Skeletal muscle tissue (tissue), 4 donors: ENCODE results near the gene HIBCH. TPM values are rescaled to one million over a fixed set of nuclear protein-coding genes. Genes with fewer than 3 reads are reported as not detected.
A peak's percentile ranks its signal among the peaks of the same experiment; 100 is the strongest.
"Not testable (repeated sequence)": the region's sequence is repeated elsewhere in the genome, so short reads cannot be mapped to it uniquely, and the experiment has no call there.

Source experiments
- H3K27ac ChIP-seq: one replicate; pipeline ENCODE4 v1.7.0; 2013; ENCODE audit warnings: mild to moderate bottlenecking, low read depth, low read length, inconsistent platforms
- H3K27me3 ChIP-seq, 3 donors: one replicate each; pipeline ENCODE4 v1.7.0; 2013; ENCODE audit warnings: low read length in 3 of 3; ENCODE audit not compliant: control insufficient read depth in 3 of 3, insufficient read depth in 3 of 3
- H3K36me3 ChIP-seq, 3 donors: one replicate each; pipeline ENCODE4 v1.7.0; 2013; ENCODE audit warnings: low read length in 3 of 3; ENCODE audit not compliant: control insufficient read depth in 3 of 3, insufficient read depth in 3 of 3
- H3K4me1 ChIP-seq, 3 donors: one replicate each; pipeline ENCODE4 v1.7.0; 2013; ENCODE audit warnings: low read length in 3 of 3, mild to moderate bottlenecking in 3 of 3; ENCODE audit not compliant: control insufficient read depth in 3 of 3, insufficient read depth in 3 of 3
- H3K4me3 ChIP-seq, 3 donors: one replicate each; pipeline ENCODE4 v1.7.0; 2013; ENCODE audit warnings: low read length in 3 of 3
- H3K9ac ChIP-seq, 3 donors: one replicate each; pipeline ENCODE4 v1.7.0; 2013; ENCODE audit warnings: low read length in 3 of 3, mild to moderate bottlenecking in 3 of 3, moderate library complexity in 2 of 3, low read depth in 1 of 3
- H3K9me3 ChIP-seq, 3 donors: one replicate each; pipeline ENCODE4 v1.7.0; 2013; ENCODE audit warnings: low read length in 3 of 3; ENCODE audit not compliant: control insufficient read depth in 3 of 3
- total RNA-seq: library from RNA; depleted of rRNA; stranded (reverse); fragments of >200 nt; gene quantifications from one replicate; pipeline ENCODE4 v1.2.3, GENCODE V29; 2014
- donor health status: Osteomylitis.

HIBCH gene
- 26.1 TPM for total RNA-seq

- no peaks in the 10 kb centered on the region for H3K9me3 ChIP-seq
- H3K4me1 ChIP-seq = peaks cover 6 to 22% (median 17%) of the 10 kb centered on the region in 3 donors
- no peaks in the 10 kb centered on the region for H3K36me3 ChIP-seq
- H3K9ac ChIP-seq = peak within 1 kb of the TSS; percentile 74 to 86 (median 80)
- peak within 1 kb of the TSS; percentile 66 for H3K27ac ChIP-seq
- peak within 1 kb of the TSS; percentile 67 to 97 (median 94) for H3K4me3 ChIP-seq
- H3K27me3 ChIP-seq = no peaks in the 10 kb centered on the region
Observed at GRCh38 chr2:190319555-190320498, at the start of gene HIBCH. TSS of gene HIBCH (minus strand) at chr2:190319826. CDS start at chr2:190319750, 76 bp downstream.

GRCh38 chr2:190367091-190367490 lies 47.5 kb upstream of the HIBCH start:
- Histone ChIP-seq H3K9ac (no peak overlapping the region), H3K4me3 (no peak overlapping the region), H3K36me3 (peaks cover 5 to 45% (median 38%) of the 10 kb centered on the region in 3 donors), H3K9me3 (no peaks in the 10 kb centered on the region), H3K4me1 (peaks cover 1 to 2% (median 1%) of the 10 kb centered on the region in 3 donors), H3K27ac (no peak overlapping the region), H3K27me3 (no peaks in the 10 kb centered on the region)

DNA sequence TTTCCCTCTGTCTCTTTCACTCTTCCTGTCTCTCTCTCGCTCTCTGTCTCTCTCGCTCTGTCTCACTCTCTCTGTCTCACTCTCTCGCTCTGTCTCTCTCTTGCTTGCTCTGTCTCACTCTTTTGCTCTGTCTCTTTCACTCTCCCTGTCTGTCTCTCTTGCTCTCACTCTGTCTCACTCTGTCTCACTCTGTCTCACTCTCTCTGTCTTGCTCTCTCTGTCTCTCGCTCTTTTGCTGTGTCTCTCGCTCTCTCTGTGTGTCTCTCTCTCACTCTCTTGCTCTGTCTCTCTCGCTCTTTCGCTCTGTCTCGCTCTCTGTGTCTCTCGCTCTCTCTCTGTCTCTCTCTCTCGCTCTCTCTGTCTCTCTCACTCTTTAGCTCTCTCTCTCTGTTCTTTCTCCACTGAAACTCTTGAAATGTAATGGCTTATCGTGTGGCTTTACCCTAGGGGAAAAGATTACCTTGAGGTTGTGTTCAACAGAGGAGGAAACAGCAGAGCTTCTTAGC lies 46.7 kb upstream of the HIBCH start:
- Histone ChIP-seq H3K9ac (no peak overlapping the region), H3K36me3 (peaks cover 5 to 45% (median 37%) of the 10 kb centered on the region in 3 donors), H3K4me3 (no peak overlapping the region), H3K4me1 (no peaks in the 10 kb centered on the region), H3K27ac (no peak overlapping the region), H3K9me3 (no peaks in the 10 kb centered on the region), H3K27me3 (no peaks in the 10 kb centered on the region)

DNA sequence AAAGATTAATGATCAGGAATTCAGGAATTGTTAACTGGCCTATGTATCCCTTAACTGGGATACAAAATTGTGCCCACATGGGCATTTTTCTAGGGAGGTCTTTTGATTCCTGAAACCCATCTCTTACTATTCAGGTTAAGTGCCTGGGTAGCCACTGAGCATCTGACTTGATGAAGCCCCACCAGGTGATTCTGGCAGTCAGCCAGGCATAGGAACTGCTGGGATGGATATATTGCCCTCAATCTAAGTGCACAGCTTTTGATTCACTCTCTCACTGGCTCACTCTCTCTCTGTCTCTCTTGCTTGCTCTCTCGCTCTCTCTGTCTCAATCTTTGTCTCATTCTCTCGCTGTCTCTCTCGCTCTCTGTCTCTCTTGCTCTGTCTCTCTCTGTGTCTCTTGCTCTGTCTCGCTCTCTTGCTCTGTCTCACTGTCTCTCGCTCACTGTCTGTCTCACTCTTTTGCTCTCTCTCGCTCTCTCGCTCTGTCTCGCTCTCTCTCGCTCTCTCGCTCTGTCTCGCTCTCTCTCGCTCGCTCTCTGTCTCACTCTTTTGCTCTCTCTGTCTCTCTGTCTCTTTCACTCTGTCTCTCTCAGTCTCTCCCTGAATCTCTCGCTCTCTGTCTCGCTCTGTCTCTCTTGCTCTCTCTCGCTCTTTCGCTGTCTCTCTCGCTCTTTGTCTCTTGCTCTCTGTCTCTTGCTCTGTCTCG lies 46.0 kb upstream of the HIBCH start:
- Histone ChIP-seq H3K4me3 (no peak overlapping the region), H3K27me3 (no peaks in the 10 kb centered on the region), H3K9me3 (no peaks in the 10 kb centered on the region), H3K9ac (no peak overlapping the region), H3K27ac (no peak overlapping the region), H3K36me3 (peaks cover 5 to 40% (median 31%) of the 10 kb centered on the region in 3 donors), H3K4me1 (no peaks in the 10 kb centered on the region)

GRCh38 chr2:190362894-190363293 lies 43.3 kb upstream of the HIBCH start:
- Histone ChIP-seq H3K27me3 (no peaks in the 10 kb centered on the region), H3K9ac (no peak overlapping the region), H3K36me3 (peaks cover 0 to 22% (median 13%) of the 10 kb centered on the region in 3 donors), H3K4me3 (no peak overlapping the region), H3K4me1 (peaks cover 5 to 21% (median 12%) of the 10 kb centered on the region in 3 donors), H3K9me3 (no peaks in the 10 kb centered on the region), H3K27ac (no peak overlapping the region)

DNA sequence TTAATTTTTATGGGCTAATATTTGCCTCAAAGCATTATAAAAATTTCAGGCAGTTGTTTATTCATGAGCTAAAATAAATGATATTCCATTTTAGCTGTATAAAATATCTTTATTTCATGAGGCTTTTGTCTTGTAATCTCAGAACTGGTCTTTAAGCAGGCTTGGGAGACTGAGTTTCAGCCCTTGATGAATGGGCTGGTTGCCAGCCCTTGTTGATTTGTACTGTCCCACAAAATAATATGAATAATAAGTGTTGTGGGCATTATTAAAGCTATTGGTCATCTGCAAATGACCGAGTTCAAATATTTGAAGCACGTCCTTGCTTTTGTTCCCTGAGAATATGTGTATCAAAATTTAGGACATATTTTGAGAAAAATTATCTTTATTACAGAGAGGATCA lies 41.9 kb upstream of the HIBCH start:
- Histone ChIP-seq H3K36me3 (peaks cover 0 to 21% (median 7%) of the 10 kb centered on the region in 3 donors), H3K9ac (no peak overlapping the region), H3K27me3 (no peaks in the 10 kb centered on the region), H3K9me3 (no peaks in the 10 kb centered on the region), H3K27ac (no peak overlapping the region), H3K4me1 (peaks cover 5 to 24% (median 12%) of the 10 kb centered on the region in 3 donors), H3K4me3 (no peak overlapping the region)

DNA sequence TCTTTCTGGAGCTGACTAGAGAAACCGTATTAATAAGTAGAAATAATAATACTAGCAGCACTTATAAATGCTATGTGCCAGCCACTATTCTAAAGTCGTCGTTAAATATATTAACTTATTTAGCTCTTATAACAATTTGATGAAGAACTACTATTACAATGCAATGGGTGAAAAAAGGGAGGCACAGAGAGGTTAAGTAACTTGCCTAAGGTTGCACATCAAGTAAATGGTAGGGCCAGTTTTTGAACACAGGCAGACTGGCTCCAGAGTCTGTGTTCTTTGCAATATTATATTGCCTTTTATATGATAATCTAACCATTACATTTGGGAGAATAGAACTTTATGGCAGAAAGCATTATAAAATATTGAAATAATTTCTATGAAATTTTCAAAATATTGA lies 41.3 kb upstream of the HIBCH start:
- Histone ChIP-seq H3K27ac (no peak overlapping the region), H3K27me3 (no peaks in the 10 kb centered on the region), H3K9me3 (no peaks in the 10 kb centered on the region), H3K4me3 (no peak overlapping the region), H3K4me1 (peaks cover 5 to 24% (median 17%) of the 10 kb centered on the region in 3 donors), H3K36me3 (peaks cover 0 to 15% (median 3%) of the 10 kb centered on the region in 3 donors), H3K9ac (no peak overlapping the region)

- Histone ChIP-seq H3K9me3 (no peaks in the 10 kb centered on the region), H3K4me3 (no peak overlapping the region), H3K9ac (no peak overlapping the region), H3K4me1 (peaks cover 5 to 24% (median 18%) of the 10 kb centered on the region in 3 donors), H3K27ac (no peak overlapping the region), H3K36me3 (peaks cover 0 to 11% (median 3%) of the 10 kb centered on the region in 3 donors), H3K27me3 (no peaks in the 10 kb centered on the region)
Observed at GRCh38 chr2:190360561-190360960, 40.9 kb upstream of the HIBCH start.

GRCh38 chr2:190358655-190359448 lies 39.2 kb upstream of the HIBCH start:
- Histone ChIP-seq H3K4me1 (peaks cover 9 to 30% (median 25%) of the 10 kb centered on the region in 3 donors), H3K27ac (peak overlapping the region; percentile 57)
- not testable (repeated sequence) for H3K36me3 ChIP-seq, H3K27me3 ChIP-seq, H3K4me3 ChIP-seq, H3K9ac ChIP-seq, H3K9me3 ChIP-seq
